ENCODE results near the gene NUP88. TPM values are rescaled to one million over a fixed set of nuclear protein-coding genes. Genes with fewer than 3 reads are reported as not detected.
"Not testable (repeated sequence)": the region's sequence is repeated elsewhere in the genome, so short reads cannot be mapped to it uniquely, and the experiment has no call there.

Gene NUP88
- total RNA-seq, 2 experiments from 2014 or later, result 110 to 113 TPM

- peaks cover 43% of the 10 kb centered on the region for H3K4me1 Mint-ChIP-seq (ENCODE audit: low read depth)
- H3K4me3 Mint-ChIP-seq, result peak overlapping the region; percentile 82
- intact Hi-C loops (cut with micrococcal nuclease), result loop anchor here (5.0 kb wide), 2 partner anchors 49 to 241 kb away; partner anchors contain the start of genes DERL2 and MIS12
- H3K27me3 Mint-ChIP-seq, result no peaks in the 10 kb centered on the region
- peaks cover 48% of the 10 kb centered on the region for H3K36me3 Mint-ChIP-seq
- ChIA-PET POLR2A (interaction anchor here (1.5 to 4.8 kb wide), 2 partner anchors 19 to 31 kb away, joined by 6 to 30 read pairs; partner anchors contain the start of genes DHX33, NUP88 and RPAIN), CTCF (interaction anchor here (1.0 to 2.4 kb wide), 5 partner anchors 19 to 68 kb away, joined by 3 to 26 read pairs (median 10); partner anchors contain the start of genes NUP88 and RPAIN)
- DNase-seq, result no peak
- H3K9me3 Mint-ChIP-seq, result no peaks in the 10 kb centered on the region
- H3K27ac Mint-ChIP-seq, result peak overlapping the region; percentile 79
Observed at GRCh38 chr17:5437721-5438317, 18.4 kb upstream of the NUP88 start.

- H3K9me3 Mint-ChIP-seq, CTCF ChIA-PET, DNase-seq, H3K27me3 Mint-ChIP-seq, H3K4me3 Mint-ChIP-seq: not testable (repeated sequence)
- peaks cover 58% of the 10 kb centered on the region for H3K36me3 Mint-ChIP-seq
- peaks cover 45% of the 10 kb centered on the region for H3K4me1 Mint-ChIP-seq (ENCODE audit: low read depth)
- POLR2A ChIA-PET, result interaction anchor here (4.8 kb wide), 1 partner anchor 17 kb away, joined by 30 read pairs; the partner anchor contains the start of genes NUP88 and RPAIN
- intact Hi-C loops (cut with micrococcal nuclease), result loop anchor here (5.0 kb wide), 2 partner anchors 51 to 239 kb away; partner anchors contain the start of genes DERL2 and MIS12
- peak overlapping the region; percentile 72 for H3K27ac Mint-ChIP-seq
Observed at GRCh38 chr17:5435781-5436315, 16.4 kb upstream of the NUP88 start.

- POLR2A ChIA-PET, result no interaction called here
- H3K36me3 Mint-ChIP-seq, result peaks cover 62% of the 10 kb centered on the region
- DNase-seq, result no peak
- CTCF ChIA-PET, result no interaction called here
- peak overlapping the region; percentile 69 for H3K27ac Mint-ChIP-seq
- intact Hi-C loops (cut with micrococcal nuclease), result loop anchor here (5.0 kb wide), 2 partner anchors 52 to 238 kb away; partner anchors contain the start of genes DERL2 and MIS12
- H3K27me3 Mint-ChIP-seq, result no peaks in the 10 kb centered on the region
- no peak overlapping the region for H3K4me3 Mint-ChIP-seq
- H3K4me1 Mint-ChIP-seq (ENCODE audit: low read depth), result peaks cover 41% of the 10 kb centered on the region
- no peaks in the 10 kb centered on the region for H3K9me3 Mint-ChIP-seq
Observed at GRCh38 chr17:5434984-5435383, 15.5 kb upstream of the NUP88 start.

DNA sequence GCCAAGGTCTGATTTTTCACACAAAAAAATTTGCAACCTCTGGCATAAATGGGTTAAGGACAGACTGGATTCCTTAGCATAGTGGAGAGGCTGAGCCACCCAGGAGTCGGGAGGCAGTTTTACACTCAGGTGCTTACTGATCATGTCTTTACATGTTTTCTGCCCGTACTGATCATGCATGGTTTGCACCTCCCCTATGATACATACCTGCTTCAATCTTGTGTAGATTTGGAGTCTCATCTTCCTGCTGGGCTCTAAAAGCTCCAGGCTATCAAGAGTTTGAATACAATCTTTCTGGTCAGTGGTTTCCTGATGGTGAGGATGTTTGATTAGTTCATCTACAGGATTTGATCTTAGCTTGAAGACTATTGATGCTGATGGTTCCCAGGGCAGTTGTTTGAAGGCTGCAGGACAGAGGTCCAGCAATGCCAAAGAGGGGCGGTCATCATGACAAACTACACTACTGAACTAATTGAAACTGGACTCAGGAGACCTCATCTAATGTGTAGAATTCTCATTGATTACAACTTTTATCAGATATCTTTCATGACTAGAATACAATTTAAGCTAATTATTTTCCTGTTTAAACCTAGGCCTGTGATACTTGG is 12.6 kb upstream of the NUP88 start:
- H3K9me3 Mint-ChIP-seq, result no peaks in the 10 kb centered on the region
- H3K4me1 Mint-ChIP-seq (ENCODE audit: low read depth), result peaks cover 20% of the 10 kb centered on the region
- intact Hi-C loops (cut with micrococcal nuclease), result no loop called here
- no peak overlapping the region for H3K4me3 Mint-ChIP-seq
- ChIA-PET CTCF (no interaction called here), POLR2A (interaction anchor here (1.3 to 1.5 kb wide), 2 partner anchors 11 to 21 kb away, joined by 3 to 5 read pairs; no protein-coding TSS in a partner anchor)
- peak overlapping the region; percentile 59 for H3K27ac Mint-ChIP-seq
- H3K27me3 Mint-ChIP-seq, result no peaks in the 10 kb centered on the region
- no peak for DNase-seq
- peaks cover 59% of the 10 kb centered on the region for H3K36me3 Mint-ChIP-seq

DNA sequence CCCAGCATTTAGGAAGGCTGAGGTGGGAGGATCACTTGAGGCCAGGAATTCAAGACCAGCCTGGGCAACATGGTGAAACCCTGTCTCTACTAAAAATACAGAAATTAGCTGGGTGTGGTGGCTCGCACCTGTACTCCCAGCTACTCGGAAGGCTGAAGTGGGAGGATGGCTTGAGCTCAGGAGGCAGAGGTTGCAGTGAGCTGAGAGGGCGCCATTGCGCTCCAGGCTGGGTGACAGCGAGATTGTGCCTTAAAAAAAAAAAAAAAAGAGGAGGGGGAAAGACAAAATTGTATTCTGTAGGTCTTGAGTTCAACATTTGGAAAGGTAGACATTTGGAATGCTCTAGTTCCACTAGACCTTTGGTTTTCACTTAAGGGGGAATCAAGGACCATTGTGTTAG is 11.8 kb upstream of the NUP88 start:
- H3K9me3 Mint-ChIP-seq; H3K4me3 Mint-ChIP-seq; DNase-seq; H3K27me3 Mint-ChIP-seq; intact Hi-C loops (cut with micrococcal nuclease); POLR2A ChIA-PET: not testable (repeated sequence)
- Mint-ChIP-seq H3K27ac (peak overlapping the region; percentile 3), H3K36me3 (peaks cover 51% of the 10 kb centered on the region), H3K4me1 (ENCODE audit: low read depth) (peaks cover 12% of the 10 kb centered on the region)
- CTCF ChIA-PET, result interaction anchor here (2.9 kb wide), 1 partner anchor 8 kb away, joined by 14 read pairs; the partner anchor contains the start of gene C1QBP

GRCh38 chr17:5430413-5430999 is 11.0 kb upstream of the NUP88 start:
- Mint-ChIP-seq H3K27me3 (no peaks in the 10 kb centered on the region), H3K9me3 (no peaks in the 10 kb centered on the region), H3K4me3 (no peak overlapping the region), H3K4me1 (ENCODE audit: low read depth) (peaks cover 8% of the 10 kb centered on the region), H3K36me3 (peaks cover 55% of the 10 kb centered on the region), H3K27ac (peak overlapping the region; percentile 56)
- intact Hi-C loops (cut with micrococcal nuclease), result no loop called here
- ChIA-PET POLR2A (no interaction called here), CTCF (interaction anchor here (0.8 to 2.9 kb wide), 2 partner anchors 9 to 11 kb away, joined by 3 to 14 read pairs; partner anchors contain the start of gene C1QBP)
- no peak for DNase-seq

- H3K9me3 Mint-ChIP-seq, result no peaks in the 10 kb centered on the region
- no peak for DNase-seq
- ChIA-PET POLR2A (interaction anchor here (1.3 kb wide), 1 partner anchor 10 kb away, joined by 4 read pairs; the partner anchor contains the start of genes NUP88 and RPAIN), CTCF (interaction anchor here (2.9 kb wide), 1 partner anchor 10 kb away, joined by 14 read pairs; the partner anchor contains the start of gene C1QBP)
- intact Hi-C loops (cut with micrococcal nuclease), result no loop called here
- peak overlapping the region; percentile 14 for H3K27ac Mint-ChIP-seq
- H3K4me1 Mint-ChIP-seq (ENCODE audit: low read depth), result peaks cover 2% of the 10 kb centered on the region
- H3K4me3 Mint-ChIP-seq, result no peak overlapping the region
- H3K27me3 Mint-ChIP-seq, result no peaks in the 10 kb centered on the region
- peaks cover 54% of the 10 kb centered on the region for H3K36me3 Mint-ChIP-seq
Observed at GRCh38 chr17:5429191-5429887, 9.9 kb upstream of the NUP88 start.

DNA sequence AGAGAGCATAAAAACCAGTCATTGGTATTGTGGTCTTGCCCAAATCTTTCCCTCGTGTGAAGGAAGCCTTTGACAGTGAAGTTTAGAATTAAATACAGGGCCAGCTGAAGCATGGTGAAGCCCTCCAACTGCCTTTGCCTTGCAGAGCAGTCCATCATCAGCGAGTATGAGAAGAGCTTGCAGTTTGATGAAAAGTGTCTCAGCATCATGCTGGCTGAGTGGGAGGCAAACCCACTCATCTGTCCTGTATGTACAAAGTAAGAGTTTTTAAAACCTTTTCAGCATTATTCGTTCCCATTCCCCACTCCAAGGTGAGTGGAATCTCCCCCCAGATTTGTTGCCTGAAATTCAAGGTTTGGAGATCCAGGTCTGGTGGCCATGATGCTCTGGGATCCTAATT is 6.4 kb upstream of the NUP88 start:
- Mint-ChIP-seq H3K27ac (no peak overlapping the region), H3K27me3 (no peaks in the 10 kb centered on the region), H3K4me1 (ENCODE audit: low read depth) (peaks cover 23% of the 10 kb centered on the region), H3K4me3 (no peak overlapping the region), H3K36me3 (peaks cover 46% of the 10 kb centered on the region), H3K9me3 (no peaks in the 10 kb centered on the region)
- DNase-seq, result no peak
- intact Hi-C loops (cut with micrococcal nuclease), result no loop called here
- POLR2A ChIA-PET, result interaction anchor here (0.6 kb wide), 1 partner anchor 712 kb away, joined by 3 read pairs; no protein-coding TSS in a partner anchor
- CTCF ChIA-PET, result interaction anchor here (1.1 kb wide), 1 partner anchor 14 kb away, joined by 4 read pairs; the partner anchor contains the start of gene C1QBP

DNA sequence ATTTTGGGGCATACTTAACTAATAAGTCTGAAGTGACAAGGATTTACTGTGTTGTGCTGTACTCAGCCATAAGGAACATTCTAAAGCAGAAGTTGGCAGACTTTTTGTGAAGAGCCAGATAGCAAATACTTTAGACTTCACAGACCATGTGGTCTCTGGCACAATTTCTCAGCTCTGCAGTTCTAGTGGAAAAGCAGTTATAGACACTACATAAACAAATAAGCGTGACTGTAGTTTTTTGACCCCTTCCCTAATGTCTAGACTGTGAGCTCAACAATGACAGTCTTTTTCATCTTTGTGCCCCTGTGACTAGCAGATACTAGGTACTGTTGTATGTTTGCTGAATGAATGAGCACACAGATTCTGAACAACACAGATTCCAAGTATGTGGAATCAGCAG is 5.4 kb upstream of the NUP88 start:
- no peak overlapping the region for H3K4me3 Mint-ChIP-seq
- no peaks in the 10 kb centered on the region for H3K27me3 Mint-ChIP-seq
- POLR2A ChIA-PET, result no interaction called here
- DNase-seq, result no peak
- peaks cover 45% of the 10 kb centered on the region for H3K36me3 Mint-ChIP-seq
- CTCF ChIA-PET, result interaction anchor here (1.2 kb wide), 1 partner anchor 14 kb away, joined by 6 read pairs; the partner anchor contains the start of gene C1QBP
- intact Hi-C loops (cut with micrococcal nuclease), result no loop called here
- no peak overlapping the region for H3K27ac Mint-ChIP-seq
- H3K4me1 Mint-ChIP-seq (ENCODE audit: low read depth), result peaks cover 28% of the 10 kb centered on the region
- no peaks in the 10 kb centered on the region for H3K9me3 Mint-ChIP-seq

DNA sequence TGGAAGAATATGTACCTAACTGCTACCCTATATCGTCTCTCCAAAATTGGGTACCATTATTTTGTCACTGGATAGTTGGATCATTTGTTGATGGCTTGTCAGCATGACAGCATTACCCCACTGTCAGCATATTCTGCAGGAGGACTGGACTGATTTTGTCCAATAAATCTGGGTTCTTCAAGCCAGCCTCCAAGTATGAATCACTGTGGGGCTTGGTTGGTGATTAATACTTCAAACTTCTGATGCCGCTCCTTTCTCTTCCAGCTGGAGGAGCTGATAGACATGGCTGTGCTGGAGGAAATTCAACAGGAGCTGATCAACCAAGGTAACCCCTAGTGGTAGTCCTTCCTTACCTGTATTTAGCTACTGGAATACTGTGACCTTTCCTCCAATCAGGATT is 3.0 kb upstream of the NUP88 start:
- H3K27ac Mint-ChIP-seq, result peak overlapping the region; percentile 9
- no peaks in the 10 kb centered on the region for H3K9me3 Mint-ChIP-seq
- no peaks in the 10 kb centered on the region for H3K27me3 Mint-ChIP-seq
- intact Hi-C loops (cut with micrococcal nuclease), result no loop called here
- no peak overlapping the region for H3K4me3 Mint-ChIP-seq
- peaks cover 48% of the 10 kb centered on the region for H3K36me3 Mint-ChIP-seq
- peaks cover 37% of the 10 kb centered on the region for H3K4me1 Mint-ChIP-seq (ENCODE audit: low read depth)
- no peak for DNase-seq
- POLR2A ChIA-PET, result no interaction called here
- CTCF ChIA-PET, result interaction anchor here (3.1 kb wide), 1 partner anchor 17 kb away, joined by 17 read pairs; the partner anchor contains the start of gene C1QBP

GRCh38 chr17:5419959-5420653 is 644 bp upstream of the NUP88 start, which contains the start of gene RPAIN:
TSS of gene RPAIN (plus strand) at chr17:5420182. CDS start at chr17:5420211, 29 bp downstream.
- peaks cover 50% of the 10 kb centered on the region for H3K4me1 Mint-ChIP-seq (ENCODE audit: low read depth)
- peak within 1 kb of the TSS; percentile 99 for H3K4me3 Mint-ChIP-seq
- intact Hi-C loops (cut with micrococcal nuclease), result loop anchor here (1.0 to 5.0 kb wide), 6 partner anchors 19 to 473 kb away; partner anchors contain the start of genes C1QBP, DERL2, DHX33 and MIS12
- H3K27me3 Mint-ChIP-seq, result no peaks in the 10 kb centered on the region
- H3K36me3 Mint-ChIP-seq, result peaks cover 40% of the 10 kb centered on the region
- POLR2A ChIA-PET, result interaction anchor here (1.0 to 2.4 kb wide), 6 partner anchors 9 to 66 kb away, joined by 4 to 30 read pairs (median 6); partner anchors contain the start of genes C1QBP, DERL2 and MIS12
- peak; percentile 93 for DNase-seq
- H3K9me3 Mint-ChIP-seq, result no peaks in the 10 kb centered on the region
- H3K27ac Mint-ChIP-seq, result peak within 1 kb of the TSS; percentile 98
- CTCF ChIA-PET, result interaction anchor here (0.9 to 3.1 kb wide), 3 partner anchors 19 to 20 kb away, joined by 5 to 26 read pairs (median 17); partner anchors contain the start of gene C1QBP

All from activated CD4-positive, alpha-beta memory T cell treated with anti-CD3 and anti-CD28 coated beads for 36 hours (primary cell).